ENCODE results near the gene CTNND2.

Gene CTNND2

GRCh38 chr5:11709021-11709420, 195.2 kb downstream of the CTNND2 start:
- Histone ChIP-seq H3K4me1 (ENCODE audit: control insufficient read depth, insufficient read depth, low read depth, low read length) (no peaks in the 10 kb centered on the region), H3K27ac (ENCODE audit: low read length, poor library complexity, severe bottlenecking) (no peak overlapping the region), H3K23ac (ENCODE audit: low read length in 2 of 2) (no peak overlapping the region), H4K91ac (ENCODE audit: low read length) (no peak overlapping the region), H2BK12ac (ENCODE audit: low read length in 2 of 2) (no peak overlapping the region), H3K36me3 (ENCODE audit: control insufficient read depth in 1 of 2, insufficient read depth in 2 of 2, low read depth in 1 of 2, low read length in 2 of 2) (no peaks in the 10 kb centered on the region), H3K4me3 (ENCODE audit: insufficient read depth in 1 of 2, low read depth in 1 of 2, low read length in 2 of 2) (no peak overlapping the region), H2BK120ac (ENCODE audit: low read depth, low read length) (no peak overlapping the region), H4K8ac (ENCODE audit: low read length) (no peak overlapping the region), H3K18ac (ENCODE audit: low read depth in 1 of 2, low read length in 2 of 2) (no peak overlapping the region), H3K14ac (ENCODE audit: low read length in 2 of 2) (no peak overlapping the region), H2AK5ac (ENCODE audit: low read length, severe bottlenecking) (no peak overlapping the region), H2BK15ac (ENCODE audit: low read depth, poor library complexity, severe bottlenecking) (no peak overlapping the region), H2BK5ac (ENCODE audit: low read depth, low read length, poor library complexity, severe bottlenecking) (no peak overlapping the region), H3K27me3 (ENCODE audit: control insufficient read depth in 1 of 2, insufficient read depth in 1 of 2, low read length in 2 of 2) (no peaks in the 10 kb centered on the region), H3K4ac (ENCODE audit: low read depth in 1 of 2, low read length in 2 of 2) (no peak overlapping the region), H3K4me2 (ENCODE audit: low read length, poor library complexity, severe bottlenecking) (no peak overlapping the region), H3K9me3 (ENCODE audit: control insufficient read depth, low read length) (no peaks in the 10 kb centered on the region), H2AFZ (ENCODE audit: low read depth, low read length) (no peak overlapping the region), H3K79me1 (replicated peaks; ENCODE audit: low read length, poor library complexity, severe bottlenecking) (no peaks in the 10 kb centered on the region), H3K9ac (ENCODE audit: low read length) (no peak overlapping the region)
- 52% methylated on average over 3 of the region's 4 CpGs for WGBS
- no peak for DNase-seq

DNA sequence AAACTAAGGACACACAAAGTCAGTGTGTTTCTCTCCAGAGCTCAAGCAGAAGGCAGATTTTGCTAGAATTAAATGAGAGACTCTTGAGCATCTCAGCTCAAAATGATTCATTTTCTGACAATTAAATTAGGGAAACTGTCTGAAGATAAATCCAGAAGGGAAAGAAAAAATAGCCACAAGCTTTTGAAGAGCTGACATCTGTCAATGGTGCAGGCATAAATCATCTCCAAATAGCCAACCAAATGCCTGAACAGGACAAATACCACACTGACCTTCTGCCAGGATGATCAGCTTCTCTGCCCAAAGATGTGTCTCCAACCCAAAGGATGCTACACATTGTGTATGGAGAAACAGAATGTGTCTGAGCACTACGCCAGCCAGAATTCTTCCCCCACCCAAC, 199.3 kb downstream of the CTNND2 start:
- Histone ChIP-seq H3K4me2 (ENCODE audit: low read length, poor library complexity, severe bottlenecking) (no peak overlapping the region), H3K23ac (ENCODE audit: low read length in 2 of 2) (no peak overlapping the region), H2AFZ (ENCODE audit: low read depth, low read length) (no peak overlapping the region), H3K27ac (ENCODE audit: low read length, poor library complexity, severe bottlenecking) (no peak overlapping the region), H3K4ac (ENCODE audit: low read depth in 1 of 2, low read length in 2 of 2) (no peak overlapping the region), H3K36me3 (ENCODE audit: control insufficient read depth in 1 of 2, insufficient read depth in 2 of 2, low read depth in 1 of 2, low read length in 2 of 2) (no peaks in the 10 kb centered on the region), H3K9me3 (ENCODE audit: control insufficient read depth, low read length) (no peaks in the 10 kb centered on the region), H3K18ac (ENCODE audit: low read depth in 1 of 2, low read length in 2 of 2) (no peak overlapping the region), H2BK12ac (ENCODE audit: low read length in 2 of 2) (no peak overlapping the region), H3K79me1 (replicated peaks; ENCODE audit: low read length, poor library complexity, severe bottlenecking) (no peaks in the 10 kb centered on the region), H3K4me3 (ENCODE audit: insufficient read depth in 1 of 2, low read depth in 1 of 2, low read length in 2 of 2) (no peak overlapping the region), H2BK120ac (ENCODE audit: low read depth, low read length) (no peak overlapping the region), H2BK5ac (ENCODE audit: low read depth, low read length, poor library complexity, severe bottlenecking) (no peak overlapping the region), H2AK5ac (ENCODE audit: low read length, severe bottlenecking) (no peak overlapping the region), H4K8ac (ENCODE audit: low read length) (no peak overlapping the region), H4K91ac (ENCODE audit: low read length) (no peak overlapping the region), H2BK15ac (ENCODE audit: low read depth, poor library complexity, severe bottlenecking) (no peak overlapping the region), H3K14ac (ENCODE audit: low read length in 2 of 2) (no peak overlapping the region), H3K9ac (ENCODE audit: low read length) (no peak overlapping the region), H3K27me3 (ENCODE audit: control insufficient read depth in 1 of 2, insufficient read depth in 1 of 2, low read length in 2 of 2) (no peaks in the 10 kb centered on the region), H3K4me1 (ENCODE audit: control insufficient read depth, insufficient read depth, low read depth, low read length) (no peaks in the 10 kb centered on the region)
- WGBS = no CpG with 5 or more reads among the region's 1 CpG
- DNase-seq = no peak

GRCh38 chr5:11700391-11700790, 203.9 kb downstream of the CTNND2 start:
- Histone ChIP-seq H2BK5ac (ENCODE audit: low read depth, low read length, poor library complexity, severe bottlenecking) (no peak overlapping the region), H3K4me2 (ENCODE audit: low read length, poor library complexity, severe bottlenecking) (no peak overlapping the region), H2BK12ac (ENCODE audit: low read length in 2 of 2) (no peak overlapping the region), H2AK5ac (ENCODE audit: low read length, severe bottlenecking) (no peak overlapping the region), H4K91ac (ENCODE audit: low read length) (no peak overlapping the region), H3K27me3 (ENCODE audit: control insufficient read depth in 1 of 2, insufficient read depth in 1 of 2, low read length in 2 of 2) (no peaks in the 10 kb centered on the region), H3K14ac (ENCODE audit: low read length in 2 of 2) (no peak overlapping the region), H3K9ac (ENCODE audit: low read length) (no peak overlapping the region), H3K23ac (ENCODE audit: low read length in 2 of 2) (no peak overlapping the region), H3K18ac (ENCODE audit: low read depth in 1 of 2, low read length in 2 of 2) (no peak overlapping the region), H2AFZ (ENCODE audit: low read depth, low read length) (no peak overlapping the region), H3K4ac (ENCODE audit: low read depth in 1 of 2, low read length in 2 of 2) (no peak overlapping the region), H2BK15ac (ENCODE audit: low read depth, poor library complexity, severe bottlenecking) (no peak overlapping the region), H3K4me1 (ENCODE audit: control insufficient read depth, insufficient read depth, low read depth, low read length) (no peaks in the 10 kb centered on the region), H2BK120ac (ENCODE audit: low read depth, low read length) (no peak overlapping the region), H4K8ac (ENCODE audit: low read length) (no peak overlapping the region), H3K9me3 (ENCODE audit: control insufficient read depth, low read length) (no peaks in the 10 kb centered on the region), H3K36me3 (ENCODE audit: control insufficient read depth in 1 of 2, insufficient read depth in 2 of 2, low read depth in 1 of 2, low read length in 2 of 2) (no peaks in the 10 kb centered on the region), H3K27ac (ENCODE audit: low read length, poor library complexity, severe bottlenecking) (no peak overlapping the region), H3K4me3 (ENCODE audit: insufficient read depth in 1 of 2, low read depth in 1 of 2, low read length in 2 of 2) (no peak overlapping the region), H3K79me1 (replicated peaks; ENCODE audit: low read length, poor library complexity, severe bottlenecking) (no peaks in the 10 kb centered on the region)
- DNase-seq = no peak
- WGBS = 61% methylated on average over 5 of the region's 6 CpGs

DNA sequence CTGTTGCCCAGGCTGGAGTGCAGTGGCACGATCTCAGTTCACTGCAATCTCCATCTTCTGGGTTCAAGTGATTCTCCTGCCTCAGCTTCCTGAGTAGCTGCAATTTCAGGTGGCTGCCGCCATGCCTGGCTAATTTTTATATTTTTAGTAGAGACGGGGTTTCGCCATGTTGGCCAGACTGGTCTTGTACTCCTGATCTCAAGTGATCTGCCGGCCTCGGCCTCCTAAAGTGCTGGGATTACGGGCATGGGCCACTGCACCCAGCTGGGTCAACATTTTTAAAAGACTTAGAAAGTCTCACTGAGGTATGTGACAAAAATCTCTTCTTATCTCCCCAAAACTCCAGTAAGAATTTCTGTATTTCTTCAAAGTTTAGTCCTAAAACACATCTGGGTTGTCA, 211.6 kb downstream of the CTNND2 start:
- Histone ChIP-seq H3K14ac (ENCODE audit: low read length in 2 of 2) (no peak overlapping the region), H2BK120ac (ENCODE audit: low read depth, low read length) (no peak overlapping the region), H4K8ac (ENCODE audit: low read length) (no peak overlapping the region), H2BK12ac (ENCODE audit: low read length in 2 of 2) (no peak overlapping the region), H2BK15ac (ENCODE audit: low read depth, poor library complexity, severe bottlenecking) (no peak overlapping the region), H3K36me3 (ENCODE audit: control insufficient read depth in 1 of 2, insufficient read depth in 2 of 2, low read depth in 1 of 2, low read length in 2 of 2) (no peaks in the 10 kb centered on the region), H3K9ac (ENCODE audit: low read length) (no peak overlapping the region), H3K4me1 (ENCODE audit: control insufficient read depth, insufficient read depth, low read depth, low read length) (no peaks in the 10 kb centered on the region), H3K79me1 (replicated peaks; ENCODE audit: low read length, poor library complexity, severe bottlenecking) (no peaks in the 10 kb centered on the region), H3K27me3 (ENCODE audit: control insufficient read depth in 1 of 2, insufficient read depth in 1 of 2, low read length in 2 of 2) (no peaks in the 10 kb centered on the region), H3K18ac (ENCODE audit: low read depth in 1 of 2, low read length in 2 of 2) (no peak overlapping the region), H3K4me3 (ENCODE audit: insufficient read depth in 1 of 2, low read depth in 1 of 2, low read length in 2 of 2) (no peak overlapping the region), H2AK5ac (ENCODE audit: low read length, severe bottlenecking) (no peak overlapping the region), H3K23ac (ENCODE audit: low read length in 2 of 2) (no peak overlapping the region), H3K9me3 (ENCODE audit: control insufficient read depth, low read length) (no peaks in the 10 kb centered on the region), H2AFZ (ENCODE audit: low read depth, low read length) (no peak overlapping the region), H3K27ac (ENCODE audit: low read length, poor library complexity, severe bottlenecking) (no peak overlapping the region), H3K4me2 (ENCODE audit: low read length, poor library complexity, severe bottlenecking) (no peak overlapping the region), H3K4ac (ENCODE audit: low read depth in 1 of 2, low read length in 2 of 2) (no peak overlapping the region), H4K91ac (ENCODE audit: low read length) (no peak overlapping the region), H2BK5ac (ENCODE audit: low read depth, low read length, poor library complexity, severe bottlenecking) (no peak overlapping the region)
- no peak for DNase-seq
- 81% methylated on average over 7 of the region's 7 CpGs for WGBS
